Neural progenitor cell (in vitro differentiated cells): ENCODE results near the gene SLC25A42. TPM values are rescaled to one million over a fixed set of nuclear protein-coding genes. Genes with fewer than 3 reads are reported as not detected.
A peak's percentile ranks its signal among the peaks of the same experiment; 100 is the strongest.

Experiments used
- DNase-seq: peaks from one replicate; pipeline ENCODE4 v3.0.0-alpha.2; 2016; ENCODE audit warnings: low spot score
- H2AFZ ChIP-seq: fragments of 200-600 bp; sonication (generic); replicated peaks from 2 replicates; pipeline ENCODE4 v1.6.1; 2016; ENCODE audit warnings: antibody characterized with exemption
- H3F3A ChIP-seq: fragments of 200-600 bp; sonication (generic); 2 replicates; pipeline ENCODE4 v1.6.1; 2016; ENCODE audit warnings: antibody characterized with exemption, low read depth
- H3K27ac ChIP-seq: fragments of 200-600 bp; sonication (generic); 2 replicates; pipeline ENCODE4 v1.5.1; 2016; ENCODE audit warnings: mild to moderate bottlenecking
- H3K27me3 ChIP-seq: fragments of 200-600 bp; sonication (generic); 2 replicates; pipeline ENCODE4 v1.6.1; 2016; ENCODE audit warnings: mild to moderate bottlenecking, moderate library complexity
- H3K36me3 ChIP-seq: fragments of 200-600 bp; sonication (generic); 2 replicates; pipeline ENCODE4 v1.5.1; 2016
- H3K4me1 ChIP-seq: fragments of 200-600 bp; sonication (generic); 2 replicates; pipeline ENCODE4 v1.6.1; 2016; ENCODE audit warnings: mixed run types
- H3K4me2 ChIP-seq: fragments of 200-600 bp; sonication (generic); 2 replicates; pipeline ENCODE4 v1.6.1; 2016
- H3K4me3 ChIP-seq: fragments of 200-600 bp; sonication (generic); 2 replicates; pipeline ENCODE4 v1.5.1; 2016
- H3K79me2 ChIP-seq: fragments of 200-600 bp; sonication (generic); 2 replicates; pipeline ENCODE4 v1.6.1; 2016; ENCODE audit warnings: low read depth
- H3K9ac ChIP-seq: fragments of 200-600 bp; sonication (generic); 2 replicates; pipeline ENCODE4 v1.6.1; 2016
- H3K9me3 ChIP-seq: fragments of 200-600 bp; sonication (generic); 2 replicates; pipeline ENCODE4 v1.5.1; 2016; ENCODE audit warnings: low read depth
- H4K20me1 ChIP-seq: fragments of 200-600 bp; sonication (generic); 2 replicates; pipeline ENCODE4 v1.6.1; 2016; ENCODE audit warnings: low read depth
- H3K27ac Mint-ChIP-seq: 3 replicates; pipeline ENCODE4 v1.8.0; 2021; ENCODE audit warnings: mixed read lengths
- H3K27me3 Mint-ChIP-seq: 2 replicates; pipeline ENCODE4 v1.8.0; 2022; ENCODE audit warnings: low read depth, mild to moderate bottlenecking, inconsistent platforms, moderate library complexity, mixed read lengths; ENCODE audit not compliant: insufficient read depth
- H3K36me3 Mint-ChIP-seq: 3 replicates; pipeline ENCODE4 v1.8.0; 2021; ENCODE audit warnings: mixed read lengths
- H3K4me1 Mint-ChIP-seq: 3 replicates; pipeline ENCODE4 v1.8.0; 2021; ENCODE audit warnings: mixed read lengths
- H3K4me3 Mint-ChIP-seq: 3 replicates; pipeline ENCODE4 v1.8.0; 2021; ENCODE audit warnings: mild to moderate bottlenecking, moderate library complexity, mixed read lengths
- H3K9me3 Mint-ChIP-seq: 3 replicates; pipeline ENCODE4 v1.8.0; 2020; ENCODE audit warnings: mixed read lengths
- CTCF ChIP-seq: fragments of 200-600 bp; sonication (generic); IDR thresholded peaks from 2 replicates; pipeline ENCODE4 v1.5.1; 2017; ENCODE audit warnings: antibody characterized with exemption, mild to moderate bottlenecking
- EZH2 ChIP-seq: fragments of 200-600 bp; sonication (generic); IDR thresholded peaks from 2 replicates; pipeline ENCODE4 v1.6.1; 2017; ENCODE audit warnings: antibody characterized with exemption, mild to moderate bottlenecking, moderate library complexity
- EZH2phosphoT487 ChIP-seq: fragments of 200-600 bp; sonication (generic); IDR thresholded peaks from 2 replicates; pipeline ENCODE4 v1.6.1; 2017; ENCODE audit warnings: antibody characterized with exemption
- total RNA-seq: library from RNA; depleted of rRNA; stranded (reverse); fragments of >200 nt; gene quantifications from 2 replicates; pipeline ENCODE4 v1.2.3, GENCODE V29; 2015; ENCODE audit warnings: low replicate concordance

SLC25A42 gene
- total RNA-seq, 1 donor from 2014 or later: 4.0 TPM

- no peak overlapping the region for H3K4me2 ChIP-seq
- peaks cover 6% of the 10 kb centered on the region for H3K79me2 ChIP-seq
- H2AFZ ChIP-seq: no peak overlapping the region
- H3F3A ChIP-seq: peaks cover 6% of the 10 kb centered on the region
- peaks cover 7% of the 10 kb centered on the region for H3K4me1 Mint-ChIP-seq
- DNase-seq: no peak
- no peaks in the 10 kb centered on the region for H3K36me3 ChIP-seq
- H3K9ac ChIP-seq: no peak overlapping the region
- no peak overlapping the region for H3K27ac Mint-ChIP-seq
- H3K27me3 Mint-ChIP-seq: no peaks in the 10 kb centered on the region
- H3K9me3 Mint-ChIP-seq: no peaks in the 10 kb centered on the region
- H4K20me1 ChIP-seq: peaks cover 4% of the 10 kb centered on the region
- peaks cover 23% of the 10 kb centered on the region for H3K27me3 ChIP-seq
- peaks cover 3% of the 10 kb centered on the region for H3K4me1 ChIP-seq
- no peak overlapping the region for H3K4me3 Mint-ChIP-seq
- no peaks in the 10 kb centered on the region for H3K9me3 ChIP-seq
- H3K27ac ChIP-seq: no peak overlapping the region
- H3K36me3 Mint-ChIP-seq: no peaks in the 10 kb centered on the region
- no peak overlapping the region for H3K4me3 ChIP-seq
- TF ChIP-seq EZH2 (no peak), CTCF (no peak), EZH2phosphoT487 (no peak)
Measured at GRCh38 chr19:19142347-19142746, 78.6 kb downstream of the SLC25A42 start.

GRCh38 chr19:19145281-19145680 lies 81.5 kb downstream of the SLC25A42 start:
- no peaks in the 10 kb centered on the region for H4K20me1 ChIP-seq
- TF ChIP-seq CTCF (no peak), EZH2 (no peak), EZH2phosphoT487 (no peak)
- no peak overlapping the region for H3K4me3 ChIP-seq
- no peaks in the 10 kb centered on the region for H3K36me3 Mint-ChIP-seq
- H3F3A ChIP-seq: no peaks in the 10 kb centered on the region
- H3K4me1 ChIP-seq: no peaks in the 10 kb centered on the region
- H3K4me2 ChIP-seq: no peak overlapping the region
- no peaks in the 10 kb centered on the region for H3K79me2 ChIP-seq
- H3K27ac Mint-ChIP-seq: no peak overlapping the region
- no peak overlapping the region for H3K27ac ChIP-seq
- H3K4me3 Mint-ChIP-seq: no peak overlapping the region
- H3K27me3 ChIP-seq: peaks cover 15% of the 10 kb centered on the region
- H3K9me3 Mint-ChIP-seq: no peaks in the 10 kb centered on the region
- peaks cover 2% of the 10 kb centered on the region for H3K27me3 Mint-ChIP-seq
- H3K4me1 Mint-ChIP-seq: no peaks in the 10 kb centered on the region
- no peak overlapping the region for H3K9ac ChIP-seq
- no peaks in the 10 kb centered on the region for H3K9me3 ChIP-seq
- no peak for DNase-seq
- no peak overlapping the region for H2AFZ ChIP-seq
- no peaks in the 10 kb centered on the region for H3K36me3 ChIP-seq

- H3K4me2 ChIP-seq: no peak overlapping the region
- Mint-ChIP-seq H3K36me3 (no peaks in the 10 kb centered on the region), H3K4me3 (no peak overlapping the region), H3K9me3 (no peaks in the 10 kb centered on the region), H3K27me3 (peaks cover 2% of the 10 kb centered on the region), H3K4me1 (no peaks in the 10 kb centered on the region), H3K27ac (peak overlapping the region; percentile 21)
- no peak overlapping the region for H2AFZ ChIP-seq
- peak; percentile 72 for DNase-seq
- H4K20me1 ChIP-seq: no peaks in the 10 kb centered on the region
- H3K9ac ChIP-seq: no peak overlapping the region
- no peaks in the 10 kb centered on the region for H3K4me1 ChIP-seq
- no peak overlapping the region for H3K4me3 ChIP-seq
- H3K79me2 ChIP-seq: no peaks in the 10 kb centered on the region
- no peak overlapping the region for H3K27ac ChIP-seq
- TF ChIP-seq CTCF (peak; percentile 91), EZH2 (no peak)
- H3K9me3 ChIP-seq: no peaks in the 10 kb centered on the region
- H3K27me3 ChIP-seq: peaks cover 9% of the 10 kb centered on the region
- H3K36me3 ChIP-seq: no peaks in the 10 kb centered on the region
- H3F3A ChIP-seq: no peaks in the 10 kb centered on the region
Measured at GRCh38 chr19:19145684-19146608, 82.2 kb downstream of the SLC25A42 start.
